Astrocyte (in vitro differentiated cells and primary cell): ENCODE results near the gene CRELD1. TPM values are rescaled to one million over a fixed set of nuclear protein-coding genes. Genes with fewer than 3 reads are reported as not detected.

Source experiments
- DNase-seq: peaks from one replicate; pipeline ENCODE4 v3.0.0-alpha.2; 2010; ENCODE audit warnings: low read depth
- FAIRE-seq: peaks from 2 replicates; lab custom pipeline; 2011; peaks lifted over from hg19 to GRCh38; lab: Jason Lieb, UNC
- H2AFZ ChIP-seq: 2 replicates; pipeline ENCODE4 v1.6.0; 2012; ENCODE audit warnings: low read depth, low read length, inconsistent platforms
- H3K27ac ChIP-seq: 2 replicates; pipeline ENCODE4 v1.5.1; 2011; ENCODE audit warnings: low read depth, low read length, inconsistent platforms
- H3K27me3 ChIP-seq: 2 replicates; pipeline ENCODE4 v1.6.0; 2011; ENCODE audit warnings: low read length, inconsistent platforms; ENCODE audit not compliant: insufficient read depth
- H3K36me3 ChIP-seq: 2 replicates; pipeline ENCODE4 v1.5.1; 2011; ENCODE audit warnings: low read length, inconsistent platforms; ENCODE audit not compliant: insufficient read depth
- H3K4me1 ChIP-seq: 2 replicates; pipeline ENCODE4 v1.5.1; 2011; ENCODE audit warnings: low read length, inconsistent platforms; ENCODE audit not compliant: insufficient read depth
- H3K4me2 ChIP-seq: 2 replicates; pipeline ENCODE4 v1.6.0; 2012; ENCODE audit warnings: low read length, inconsistent platforms
- H3K4me3 ChIP-seq: 2 replicates; pipeline ENCODE4 v1.5.1; 2011; ENCODE audit warnings: low read depth, mild to moderate bottlenecking, low read length, inconsistent platforms; ENCODE audit not compliant: insufficient read depth
- H3K79me2 ChIP-seq: 2 replicates; pipeline ENCODE4 v1.6.0; 2012; ENCODE audit warnings: mild to moderate bottlenecking, low read length, inconsistent platforms; ENCODE audit not compliant: insufficient read depth
- H3K9ac ChIP-seq: 2 replicates; pipeline ENCODE4 v1.6.0; 2012; ENCODE audit warnings: mild to moderate bottlenecking, low read length, inconsistent platforms
- H3K9me3 ChIP-seq: 2 replicates; pipeline ENCODE4 v1.5.1; 2012; ENCODE audit warnings: low read depth, mild to moderate bottlenecking, low read length, inconsistent platforms; ENCODE audit not compliant: insufficient read depth
- H4K20me1 ChIP-seq: 2 replicates; pipeline ENCODE4 v1.6.0; 2012; ENCODE audit warnings: low read length, inconsistent platforms; ENCODE audit not compliant: insufficient read depth
- H3K27ac Mint-ChIP-seq: one replicate; pipeline ENCODE4 v1.8.0; 2021; ENCODE audit warnings: mild to moderate bottlenecking, mixed read lengths; ENCODE audit not compliant: unreplicated experiment
- H3K27me3 Mint-ChIP-seq: one replicate; pipeline ENCODE4 v1.8.0; 2021; ENCODE audit warnings: low read depth, mixed read lengths; ENCODE audit not compliant: unreplicated experiment
- H3K36me3 Mint-ChIP-seq: one replicate; pipeline ENCODE4 v1.8.0; 2021; ENCODE audit warnings: low read depth, mixed read lengths; ENCODE audit not compliant: unreplicated experiment
- H3K4me1 Mint-ChIP-seq: one replicate; pipeline ENCODE4 v1.8.0; 2021; ENCODE audit warnings: low read depth, mixed read lengths; ENCODE audit not compliant: unreplicated experiment
- H3K4me3 Mint-ChIP-seq: one replicate; pipeline ENCODE4 v1.8.0; 2021; ENCODE audit warnings: mild to moderate bottlenecking, moderate library complexity, mixed read lengths; ENCODE audit not compliant: unreplicated experiment
- H3K9me3 Mint-ChIP-seq: one replicate; pipeline ENCODE4 v1.8.0; 2021; ENCODE audit warnings: mild to moderate bottlenecking, mixed read lengths; ENCODE audit not compliant: unreplicated experiment
- CTCF ChIP-seq: IDR thresholded peaks from 2 replicates; pipeline ENCODE4 v1.5.1; 2011; ENCODE audit warnings: low read depth, mild to moderate bottlenecking, inconsistent platforms, low read length, moderate library complexity; ENCODE audit not compliant: insufficient read depth
- EZH2 ChIP-seq: IDR thresholded peaks from 2 replicates; pipeline ENCODE4 v1.6.1; 2012; ENCODE audit warnings: mild to moderate bottlenecking, low read length, inconsistent platforms; ENCODE audit not compliant: insufficient read depth
- total RNA-seq: library from RNA; stranded (reverse); gene quantifications from 2 replicates; pipeline ENCODE4 v1.2.1, GENCODE V29; 2021

CRELD1 gene
- total RNA-seq, 1 donor from 2014 or later = 18.8 TPM

- peaks cover 13% of the 10 kb centered on the region for H3K4me1 ChIP-seq
- H3K36me3 ChIP-seq = peaks cover 23% of the 10 kb centered on the region
- no peak overlapping the region for H3K27ac ChIP-seq
- Mint-ChIP-seq H3K36me3 (peaks cover 14% of the 10 kb centered on the region), H3K9me3 (no peaks in the 10 kb centered on the region), H3K4me1 (peaks cover 8% of the 10 kb centered on the region), H3K27me3 (no peaks in the 10 kb centered on the region), H3K4me3 (no peak overlapping the region), H3K27ac (no peak overlapping the region)
- H3K79me2 ChIP-seq = no peaks in the 10 kb centered on the region
- no peak overlapping the region for H3K9ac ChIP-seq
- no peaks in the 10 kb centered on the region for H3K9me3 ChIP-seq
- no peak overlapping the region for H2AFZ ChIP-seq
- DNase-seq (no peak), FAIRE-seq (no peak)
- no peak overlapping the region for H3K4me3 ChIP-seq
- no peaks in the 10 kb centered on the region for H4K20me1 ChIP-seq
- TF ChIP-seq EZH2 = no peak
- TF ChIP-seq CTCF = no peak
- H3K4me2 ChIP-seq = no peak overlapping the region
- H3K27me3 ChIP-seq = no peaks in the 10 kb centered on the region
These were observed 36.0 kb downstream of the CRELD1 start for GRCh38 chr3:9969632-9970019.

GRCh38 chr3:9970020-9970652 lies 36.5 kb downstream of the CRELD1 start:
- peaks cover 26% of the 10 kb centered on the region for H3K36me3 ChIP-seq
- no peak overlapping the region for H3K4me3 ChIP-seq
- H3K27me3 Mint-ChIP-seq = no peaks in the 10 kb centered on the region
- H3K9me3 Mint-ChIP-seq = no peaks in the 10 kb centered on the region
- no peak overlapping the region for H3K27ac Mint-ChIP-seq
- H4K20me1 ChIP-seq = no peaks in the 10 kb centered on the region
- H3K4me1 ChIP-seq = peaks cover 13% of the 10 kb centered on the region
- H3K4me3 Mint-ChIP-seq = no peak overlapping the region
- no peak overlapping the region for H2AFZ ChIP-seq
- peak overlapping the region; percentile 27 for H3K4me2 ChIP-seq
- peaks cover 8% of the 10 kb centered on the region for H3K4me1 Mint-ChIP-seq
- no peak overlapping the region for H3K27ac ChIP-seq
- H3K36me3 Mint-ChIP-seq = peaks cover 14% of the 10 kb centered on the region
- no peak overlapping the region for H3K9ac ChIP-seq
- no peaks in the 10 kb centered on the region for H3K9me3 ChIP-seq
- peak; percentile 17 for FAIRE-seq
- H3K79me2 ChIP-seq = no peaks in the 10 kb centered on the region
- peak; percentile 84 for DNase-seq
- H3K27me3 ChIP-seq = no peaks in the 10 kb centered on the region
- no peak for TF ChIP-seq CTCF
- no peak for TF ChIP-seq EZH2
